ENCODE measurements around the gene ACACA. TPM values are rescaled to one million over a fixed set of nuclear protein-coding genes. Genes with fewer than 3 reads are reported as not detected.

Gene ACACA
- total RNA-seq, 4 donors from 2014 or later = 28.7 to 72.7 (median 42.2) TPM

DNA sequence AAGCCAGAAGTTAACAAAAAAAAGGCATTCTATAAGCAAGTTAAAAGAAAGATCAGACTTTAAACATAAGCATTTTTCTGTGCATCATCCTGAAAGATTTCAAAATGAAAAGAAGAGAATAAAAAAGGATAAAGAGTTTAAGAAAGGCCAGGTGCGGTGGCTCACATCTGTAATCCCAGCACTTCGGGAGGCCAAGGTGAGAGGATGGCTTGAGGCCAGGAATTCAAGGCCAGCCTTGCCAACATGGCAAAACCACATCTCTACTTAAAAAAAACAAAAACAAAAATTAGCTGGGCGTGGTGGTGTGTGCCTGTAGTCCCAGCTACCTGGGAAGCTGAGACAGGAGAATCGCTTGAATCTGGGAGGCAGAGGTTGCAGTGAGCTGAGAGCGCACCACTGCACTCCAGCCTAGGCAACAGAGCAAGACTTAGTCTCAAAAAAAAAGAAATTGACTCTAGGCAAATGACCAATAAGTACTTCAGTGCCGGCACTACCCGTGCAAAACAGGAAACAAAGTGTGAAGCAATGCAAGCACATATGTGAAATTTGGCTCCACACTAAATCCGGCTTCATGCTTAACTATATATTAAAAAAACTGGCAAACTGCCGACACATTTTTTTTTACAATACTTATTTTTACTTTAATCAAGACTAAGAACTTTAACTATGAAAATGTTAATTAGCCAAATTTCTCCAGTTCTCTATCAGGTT lies 114.1 kb downstream of the ACACA start:
- TF ChIP-seq CTCF (IDR thresholded peaks at IDR 0.05) = no peak
- DNase-seq (ENCODE audit: low spot score) (no peak), ATAC-seq (ENCODE audit: low FRiP score) (no peak)

DNA sequence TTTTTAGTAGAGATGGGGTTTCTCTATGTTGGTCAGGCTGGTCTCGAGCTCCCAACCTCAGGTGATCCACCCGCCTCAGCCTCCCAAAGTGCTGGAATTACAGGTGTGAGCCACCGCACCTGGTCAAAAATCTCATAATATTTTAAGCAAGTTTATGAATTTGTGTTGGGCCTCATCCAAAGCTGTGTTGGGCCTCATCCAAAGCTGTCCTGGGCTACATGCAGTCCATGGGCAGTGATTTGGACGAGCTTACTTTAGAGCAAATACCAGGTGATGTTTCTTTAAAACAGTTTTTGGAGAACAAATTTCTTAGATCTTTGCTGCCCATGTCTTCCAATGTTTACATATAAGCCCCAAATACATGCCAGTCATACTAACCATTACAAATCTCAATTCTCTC lies 115.3 kb downstream of the ACACA start:
- ATAC-seq (ENCODE audit: low FRiP score) (no peak), DNase-seq (ENCODE audit: low spot score) (no peak)
- TF ChIP-seq CTCF (IDR thresholded peaks at IDR 0.05) = no peak

DNA sequence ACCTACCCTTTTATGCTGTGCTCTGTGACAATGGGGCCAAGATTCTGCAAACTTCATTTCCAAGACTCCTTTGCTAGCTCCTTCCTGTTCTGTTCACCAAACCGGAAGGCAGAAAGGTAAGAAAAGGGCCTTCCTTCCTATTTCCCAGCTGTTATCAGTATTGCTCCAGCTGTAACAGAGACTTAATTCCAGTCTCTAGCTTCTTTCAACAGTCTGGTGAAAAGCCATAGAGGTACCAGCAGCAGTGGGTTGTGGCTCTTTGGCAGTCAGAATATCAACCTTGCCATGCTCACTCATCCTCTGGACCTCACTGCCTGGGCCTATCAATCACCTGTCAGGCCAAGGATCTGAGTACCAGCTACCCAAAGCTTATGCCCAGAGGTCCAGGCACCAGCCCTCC lies 120.2 kb downstream of the ACACA start:
- DNase-seq (ENCODE audit: low spot score) (no peak), ATAC-seq (ENCODE audit: low FRiP score) (no peak)
- TF ChIP-seq CTCF (IDR thresholded peaks at IDR 0.05) = no peak

- TF ChIP-seq CTCF (IDR thresholded peaks at IDR 0.05) = no peak
- DNase-seq (ENCODE audit: low spot score) (no peak), ATAC-seq (ENCODE audit: low FRiP score) (no peak)
These were observed 122.4 kb downstream of the ACACA start for GRCh38 chr17:37284191-37284590.

- ATAC-seq (ENCODE audit: low FRiP score) (no peak), DNase-seq (ENCODE audit: low spot score) (no peak)
- TF ChIP-seq CTCF (IDR thresholded peaks at IDR 0.05) = no peak
These were observed 123.1 kb downstream of the ACACA start for GRCh38 chr17:37283414-37283961.

DNA sequence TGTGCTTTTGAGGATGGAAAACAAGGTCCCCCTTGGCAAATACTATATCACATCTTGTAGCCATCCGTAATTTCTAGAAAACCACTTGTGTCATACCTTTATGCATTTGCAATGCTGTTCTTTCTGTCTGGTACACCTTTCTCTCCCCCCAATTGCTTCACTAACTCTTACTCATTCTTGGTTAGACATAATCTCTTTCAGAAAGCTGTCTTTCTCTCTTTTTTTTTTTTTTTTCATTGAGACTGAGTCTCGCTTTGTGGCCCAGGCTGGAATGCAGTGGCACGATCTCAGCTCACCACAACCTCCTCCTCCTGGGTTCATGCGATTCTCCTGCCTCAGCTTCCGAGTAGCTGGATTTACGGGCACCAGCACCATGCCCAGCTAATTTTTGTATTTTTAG lies 125.8 kb downstream of the ACACA start:
- DNase-seq (ENCODE audit: low spot score) (no peak), ATAC-seq (ENCODE audit: low FRiP score) (no peak)
- no peak for TF ChIP-seq CTCF (IDR thresholded peaks at IDR 0.05)

GRCh38 chr17:37278247-37278894 lies 128.3 kb downstream of the ACACA start:
- ATAC-seq (ENCODE audit: low FRiP score) (no peak), DNase-seq (ENCODE audit: low spot score) (no peak)
- no peak for TF ChIP-seq CTCF (IDR thresholded peaks at IDR 0.05)
